GM12872 (cell line): ENCODE results near the gene NANS.

Experiments
- CTCF ChIP-seq: IDR thresholded peaks from 3 replicates; pipeline ENCODE4 v1.5.1; 2011; ENCODE audit warnings: low read depth, mild to moderate bottlenecking, low read length, moderate library complexity; ENCODE audit not compliant: insufficient read depth

The NANS gene

DNA sequence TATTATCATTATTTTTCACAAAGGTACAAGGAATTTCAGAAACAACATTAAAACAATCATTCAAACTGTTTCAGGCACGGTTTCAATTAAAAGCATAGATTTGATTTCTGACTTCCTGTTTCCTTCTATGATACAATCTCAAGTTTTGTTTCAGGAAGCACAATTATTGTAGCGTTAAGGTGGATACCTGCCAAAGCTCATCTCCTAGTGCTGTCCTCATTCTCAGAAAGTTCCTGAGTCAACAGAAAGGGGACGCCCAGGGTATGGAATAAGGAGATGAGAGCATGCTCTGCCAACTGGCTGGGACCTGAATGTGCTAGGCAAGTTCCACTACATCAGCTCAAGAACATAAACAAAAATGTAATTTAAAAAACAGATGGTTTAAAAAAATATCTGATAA is 64.5 kb downstream of the NANS start:
- no peak for TF ChIP-seq CTCF

DNA sequence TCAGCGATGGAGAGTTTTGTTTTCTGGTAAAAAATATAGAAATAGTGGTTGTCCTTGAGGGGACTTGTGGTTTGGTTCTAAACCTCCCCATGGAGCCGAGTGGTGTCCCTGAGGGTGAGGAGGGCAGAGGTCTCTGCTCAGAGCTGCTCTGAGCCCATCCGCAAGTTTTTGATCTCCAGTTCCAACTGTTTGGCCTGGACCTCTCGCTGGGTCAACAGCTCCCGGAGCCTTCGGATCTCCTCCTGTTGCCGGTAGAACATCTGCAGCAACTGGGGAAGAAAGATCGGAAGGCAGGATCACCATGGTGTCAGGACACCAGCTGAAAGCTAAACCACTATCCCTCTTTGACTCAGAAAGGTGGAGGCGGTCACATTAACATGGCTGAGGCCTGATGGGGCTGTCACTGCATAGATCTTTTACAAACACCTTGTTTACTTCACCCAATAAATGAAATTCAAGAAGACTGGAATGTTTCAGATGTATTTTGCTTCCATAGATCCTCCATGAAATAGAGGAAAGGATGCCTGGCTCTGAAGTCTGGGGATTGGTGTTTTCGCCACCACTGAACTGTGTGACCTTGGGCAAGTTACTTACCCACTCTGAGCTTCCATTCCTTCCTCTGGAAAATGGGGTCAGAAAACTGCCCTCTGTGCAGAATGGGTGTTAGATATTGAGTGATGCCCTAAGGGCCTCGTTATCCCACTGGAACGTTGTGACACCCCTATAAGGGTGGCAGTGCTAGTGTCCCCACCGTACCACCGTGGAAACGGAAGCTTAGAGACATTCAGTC is 68.3 kb downstream of the NANS start:
- TF ChIP-seq CTCF: no peak

- no peak for TF ChIP-seq CTCF
Measured at GRCh38 chr9:98127226-98127625, 70.7 kb downstream of the NANS start.

- no peak for TF ChIP-seq CTCF
Measured at GRCh38 chr9:98128316-98128715, 71.8 kb downstream of the NANS start.

GRCh38 chr9:98129451-98129881 is 72.9 kb downstream of the NANS start:
- TF ChIP-seq CTCF: no peak

- TF ChIP-seq CTCF: no peak
Measured at GRCh38 chr9:98130576-98131228, 74.2 kb downstream of the NANS start.

DNA sequence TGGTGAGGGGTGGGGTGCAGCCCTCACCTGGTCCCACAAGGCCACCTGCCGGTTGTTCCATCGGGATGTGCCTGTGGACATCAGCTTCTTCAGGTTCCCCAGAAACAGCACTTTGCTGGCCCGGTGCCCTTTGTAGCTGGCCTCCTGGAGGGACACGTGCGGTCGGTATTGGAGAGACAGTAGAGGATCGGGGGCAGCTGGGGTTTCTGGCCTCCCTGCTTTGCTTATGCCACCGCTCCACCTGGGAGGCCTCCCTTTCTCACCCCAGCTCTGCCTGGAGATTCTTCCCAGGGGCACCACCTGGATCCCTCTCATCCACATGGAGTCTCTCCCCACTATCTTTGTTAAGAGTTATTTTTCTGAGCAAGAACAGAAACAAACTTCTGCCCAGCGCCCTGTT is 75.6 kb downstream of the NANS start:
- no peak for TF ChIP-seq CTCF
